ENCODE results near the gene KRTAP10-3. TPM values are rescaled to one million over a fixed set of nuclear protein-coding genes. Genes with fewer than 3 reads are reported as not detected.

Gene KRTAP10-3
- total and polyA plus RNA-seq, 9 donors = not detected

- no peak for DNase-seq
- WGBS, 3 donors = 68 to 74% (median 71%) methylated on average over 19 to 22 of the region's 22 CpGs
- intact Hi-C loops (cut with DNase I) = no loop called here
- no peaks in the 10 kb centered on the region for H3K27me3 ChIP-seq
- no peak overlapping the region for H3K27ac ChIP-seq
- TF ChIP-seq POLR2A (IDR thresholded peaks at IDR 0.05) (no peak), EP300 (IDR thresholded peaks at IDR 0.05) (no peak)
- TF ChIP-seq, protein P1, sequence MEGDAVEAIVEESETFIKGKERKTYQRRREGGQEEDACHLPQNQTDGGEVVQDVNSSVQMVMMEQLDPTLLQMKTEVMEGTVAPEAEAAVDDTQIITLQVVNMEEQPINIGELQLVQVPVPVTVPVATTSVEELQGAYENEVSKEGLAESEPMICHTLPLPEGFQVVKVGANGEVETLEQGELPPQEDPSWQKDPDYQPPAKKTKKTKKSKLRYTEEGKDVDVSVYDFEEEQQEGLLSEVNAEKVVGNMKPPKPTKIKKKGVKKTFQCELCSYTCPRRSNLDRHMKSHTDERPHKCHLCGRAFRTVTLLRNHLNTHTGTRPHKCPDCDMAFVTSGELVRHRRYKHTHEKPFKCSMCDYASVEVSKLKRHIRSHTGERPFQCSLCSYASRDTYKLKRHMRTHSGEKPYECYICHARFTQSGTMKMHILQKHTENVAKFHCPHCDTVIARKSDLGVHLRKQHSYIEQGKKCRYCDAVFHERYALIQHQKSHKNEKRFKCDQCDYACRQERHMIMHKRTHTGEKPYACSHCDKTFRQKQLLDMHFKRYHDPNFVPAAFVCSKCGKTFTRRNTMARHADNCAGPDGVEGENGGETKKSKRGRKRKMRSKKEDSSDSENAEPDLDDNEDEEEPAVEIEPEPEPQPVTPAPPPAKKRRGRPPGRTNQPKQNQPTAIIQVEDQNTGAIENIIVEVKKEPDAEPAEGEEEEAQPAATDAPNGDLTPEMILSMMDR (IDR thresholded peaks at IDR 0.05) = no peak
- H3K36me3 ChIP-seq = no peaks in the 10 kb centered on the region
- H3K4me1 ChIP-seq (ENCODE audit: insufficient read depth) = no peaks in the 10 kb centered on the region
- H3K4me3 ChIP-seq = no peak overlapping the region
- H3K9me3 ChIP-seq = no peaks in the 10 kb centered on the region
Observed at GRCh38 chr21:44579056-44579832, 20.6 kb upstream of the KRTAP10-3 start.

GRCh38 chr21:44578371-44579055 is 19.9 kb upstream of the KRTAP10-3 start:
- peak in 1 of 5 donors; percentile 7 for DNase-seq
- no peaks in the 10 kb centered on the region for H3K9me3 ChIP-seq
- TF ChIP-seq POLR2A (IDR thresholded peaks at IDR 0.05) = no peak
- TF ChIP-seq, protein P1 (IDR thresholded peaks at IDR 0.05) = no peak
- no peak for TF ChIP-seq EP300 (IDR thresholded peaks at IDR 0.05)

DNA sequence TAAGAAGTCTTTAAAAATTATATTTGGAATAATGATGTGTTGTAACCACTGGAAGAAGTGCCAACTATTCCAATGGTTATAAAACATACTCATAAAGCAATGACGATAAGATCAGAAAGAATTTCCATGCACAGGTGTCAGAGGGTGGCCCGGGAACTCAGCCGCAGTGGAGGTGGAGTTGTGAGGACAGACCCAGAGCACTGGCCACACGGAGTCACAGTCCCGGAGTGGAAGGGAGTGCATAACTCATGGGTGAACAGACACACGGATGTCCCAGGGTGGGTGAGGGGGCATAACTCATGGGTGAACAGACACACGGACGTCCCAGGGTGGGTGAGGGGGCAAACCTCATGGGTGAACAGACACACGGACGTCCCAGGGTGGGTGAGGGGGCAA is 17.4 kb upstream of the KRTAP10-3 start:
- DNase-seq = no peak
- Histone ChIP-seq H3K27ac (no peak overlapping the region), H3K36me3 (no peaks in the 10 kb centered on the region), H3K4me3 (no peak overlapping the region), H3K4me1 (ENCODE audit: insufficient read depth) (no peaks in the 10 kb centered on the region), H3K9me3 (no peaks in the 10 kb centered on the region), H3K27me3 (no peaks in the 10 kb centered on the region)
- TF ChIP-seq, protein P1 (IDR thresholded peaks at IDR 0.05) = no peak
- TF ChIP-seq POLR2A (IDR thresholded peaks at IDR 0.05) = no peak
- no peak for TF ChIP-seq EP300 (IDR thresholded peaks at IDR 0.05)
- 82 to 85% (median 84%) methylated on average over 10 of the region's 10 CpGs for WGBS, 3 donors
- intact Hi-C loops (cut with DNase I) = no loop called here

More at GRCh38 chr21:44578371-44579055, 19.9 kb upstream of the KRTAP10-3 start:
- H3K4me1 ChIP-seq (ENCODE audit: insufficient read depth) = no peaks in the 10 kb centered on the region
- no peak overlapping the region for H3K27ac ChIP-seq
- H3K4me3 ChIP-seq = no peak overlapping the region
- H3K27me3 ChIP-seq = no peaks in the 10 kb centered on the region
- WGBS, 3 donors = 91 to 96% (median 92%) methylated on average over 17 of the region's 17 CpGs
- intact Hi-C loops (cut with DNase I) = no loop called here
- no peaks in the 10 kb centered on the region for H3K36me3 ChIP-seq

DNA sequence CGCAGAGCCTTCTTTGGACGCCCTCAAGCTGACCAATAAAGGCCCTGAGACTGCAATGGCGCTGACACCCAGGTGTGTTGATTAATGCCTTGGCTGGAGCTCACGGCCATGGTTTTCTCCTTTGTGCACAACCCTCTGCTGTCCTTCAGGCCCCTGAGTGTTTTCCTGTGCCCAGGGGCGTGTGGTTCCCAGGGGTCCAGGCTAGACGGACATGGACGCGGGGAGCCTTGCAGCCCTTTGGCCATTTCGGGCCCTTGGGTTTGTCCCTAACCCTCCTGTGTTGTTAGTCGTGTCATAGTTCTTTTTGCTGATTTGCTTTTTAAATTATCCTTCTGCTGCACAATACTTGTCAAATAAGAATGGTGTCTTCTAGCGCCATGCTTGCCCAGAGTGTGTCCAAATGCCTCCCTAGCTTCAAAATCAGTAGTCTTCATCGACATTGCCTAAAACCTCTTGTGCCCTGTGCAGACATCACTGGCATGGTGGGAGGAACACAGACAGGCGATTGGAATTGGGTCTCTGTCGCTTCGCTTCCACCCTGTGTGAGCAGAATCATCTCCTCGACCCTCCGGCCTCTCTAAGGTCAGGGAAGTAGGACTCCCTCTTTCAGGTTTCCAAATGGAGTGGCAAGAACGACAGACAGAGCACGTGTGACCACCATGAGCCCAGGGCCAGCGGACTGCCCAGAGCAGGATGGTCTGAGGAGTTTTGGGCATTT is 16.9 kb upstream of the KRTAP10-3 start:
- TF ChIP-seq, protein P1 (IDR thresholded peaks at IDR 0.05) = no peak
- no peak for TF ChIP-seq POLR2A (IDR thresholded peaks at IDR 0.05)
- no peak for TF ChIP-seq EP300 (IDR thresholded peaks at IDR 0.05)
- intact Hi-C loops (cut with DNase I) = no loop called here
- H3K9me3 ChIP-seq = no peaks in the 10 kb centered on the region
- H3K4me1 ChIP-seq (ENCODE audit: insufficient read depth) = no peaks in the 10 kb centered on the region
- H3K4me3 ChIP-seq = no peak overlapping the region
- no peaks in the 10 kb centered on the region for H3K36me3 ChIP-seq
- WGBS, 3 donors = 78 to 86% (median 79%) methylated on average over 18 to 20 of the region's 20 CpGs
- no peak overlapping the region for H3K27ac ChIP-seq
- no peak for DNase-seq
- H3K27me3 ChIP-seq = no peaks in the 10 kb centered on the region

All from ovary (tissue), 9 donors.